Mucosa of rectum (tissue), 2 donors: ENCODE measurements around the gene LRRIQ4.

Experiments used
- H3K27ac ChIP-seq, 2 donors: one replicate each; pipeline ENCODE4 v1.7.0; 2013; ENCODE audit warnings: inconsistent platforms in 2 of 2, low read depth in 2 of 2, low read length in 2 of 2
- H3K27me3 ChIP-seq, 2 donors: one replicate each; pipeline ENCODE4 v1.7.0; 2013; ENCODE audit warnings: low read length in 2 of 2; ENCODE audit not compliant: control insufficient read depth in 2 of 2, insufficient read depth in 2 of 2
- H3K36me3 ChIP-seq, 2 donors: one replicate each; pipeline ENCODE4 v1.7.0; 2013; ENCODE audit warnings: low read length in 2 of 2; ENCODE audit not compliant: control insufficient read depth in 2 of 2, insufficient read depth in 2 of 2
- H3K4me1 ChIP-seq, 2 donors: one replicate each; pipeline ENCODE4 v1.7.0; 2013; ENCODE audit warnings: low read length in 2 of 2, mild to moderate bottlenecking in 1 of 2; ENCODE audit not compliant: control insufficient read depth in 2 of 2, insufficient read depth in 2 of 2
- H3K4me3 ChIP-seq, 2 donors: one replicate each; pipeline ENCODE4 v1.7.0; 2013; ENCODE audit warnings: low read length in 2 of 2
- H3K9ac ChIP-seq, 2 donors: one replicate each; pipeline ENCODE4 v1.7.0; 2013; ENCODE audit warnings: low read length in 2 of 2, low read depth in 1 of 2, mild to moderate bottlenecking in 1 of 2
- H3K9me3 ChIP-seq, 2 donors: one replicate each; pipeline ENCODE4 v1.7.0; 2013; ENCODE audit warnings: low read length in 2 of 2; ENCODE audit not compliant: control insufficient read depth in 2 of 2
- donor health status: healthy.
- donor health status: Normal muscosa, but diverticular disease.

Gene LRRIQ4

DNA sequence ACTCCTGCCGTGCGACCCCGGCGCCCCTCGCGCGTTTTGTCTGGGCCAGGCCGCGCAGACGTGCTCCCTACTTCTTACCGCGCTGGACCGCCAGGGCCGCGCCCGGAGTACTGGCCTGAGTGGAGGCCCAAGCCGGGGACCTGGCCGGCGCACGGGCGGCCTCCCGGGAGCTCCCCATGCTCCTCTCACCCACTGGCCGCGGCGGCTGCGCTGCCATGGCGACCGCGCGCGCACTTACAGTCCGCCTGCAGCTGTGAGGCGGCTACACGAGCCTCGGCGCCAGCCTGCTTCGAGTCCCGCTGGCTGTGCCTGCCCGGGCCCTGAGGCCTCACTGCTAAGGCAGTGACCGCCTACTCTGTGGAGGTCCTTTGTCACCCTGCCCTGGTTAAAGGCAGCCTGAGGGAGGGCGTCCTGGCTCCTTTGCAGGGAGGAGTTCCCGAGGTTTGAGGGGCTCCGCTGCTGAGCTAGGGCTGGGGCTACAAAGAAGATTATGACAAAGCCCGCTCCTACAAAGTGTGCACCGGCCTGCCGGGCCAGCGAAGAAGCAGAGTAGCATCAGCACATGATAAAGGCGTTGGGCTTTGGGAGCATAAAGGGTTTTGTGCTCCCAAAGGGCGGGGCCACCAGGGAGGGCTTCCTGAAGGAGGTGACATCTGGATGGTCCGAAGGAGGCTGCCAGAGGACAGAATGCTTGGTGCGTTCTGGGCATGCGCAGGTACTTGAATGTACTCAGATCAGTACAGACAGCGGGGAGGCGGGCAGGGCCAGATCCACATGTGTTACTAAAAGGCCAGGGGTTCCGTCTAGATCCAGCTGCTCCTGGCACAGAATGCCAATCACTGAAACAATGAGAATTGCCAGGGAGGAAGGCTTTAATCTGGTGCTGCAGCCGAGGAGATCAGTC is at the start of gene LRRIQ4, which contains the start of gene LRRC34:
Gene LRRIQ4 (plus strand): TSS at position 539 of the 904 bp plus-strand sequence. CDS start 9,052 bp downstream, outside the sequence.
Gene LRRC34 (minus strand): TSS at position 573 of the 904 bp plus-strand sequence. CDS start 356 bp downstream, at position 217.
- peak within 1 kb of the TSS; percentile 44 to 72 for H3K9ac ChIP-seq
- no peaks in the 10 kb centered on the region for H3K9me3 ChIP-seq

DNA sequence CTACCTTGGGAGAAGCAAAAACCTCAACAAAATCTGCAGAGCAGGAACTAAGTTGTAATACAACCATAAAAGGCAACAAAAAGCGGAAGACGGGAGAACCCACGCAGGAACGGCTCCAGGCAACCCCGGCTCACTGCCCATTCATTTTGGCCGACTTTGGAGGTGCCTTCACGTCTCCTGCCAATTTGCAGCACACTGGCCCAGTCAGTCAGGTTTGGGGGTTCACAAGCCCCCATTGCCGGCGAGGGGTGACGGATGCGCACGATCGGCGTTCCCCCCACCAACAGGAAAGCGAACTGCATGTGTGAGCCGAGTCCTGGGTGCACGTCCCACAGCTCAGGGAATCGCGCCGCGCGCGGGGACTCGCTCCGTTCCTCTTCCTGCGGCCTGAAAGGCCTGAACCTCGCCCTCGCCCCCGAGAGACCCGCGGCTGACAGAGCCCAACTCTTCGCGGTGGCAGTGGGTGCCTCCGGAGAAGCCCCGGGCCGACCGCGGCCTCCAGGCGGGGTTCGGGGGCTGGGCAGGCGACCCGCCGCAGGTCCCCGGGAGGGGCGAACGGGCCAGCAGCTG is 48.3 kb upstream of the LRRIQ4 start:
- Histone ChIP-seq H3K4me3 (peak overlapping the region; percentile 91 to 93), H3K9ac (peak overlapping the region; percentile 96 to 97), H3K9me3 (no peaks in the 10 kb centered on the region), H3K4me1 (no peaks in the 10 kb centered on the region), H3K36me3 (no peaks in the 10 kb centered on the region), H3K27ac (peak overlapping the region; percentile 94 to 96), H3K27me3 (no peaks in the 10 kb centered on the region)

More for the DNA sequence above, at the start of gene LRRIQ4, which contains the start of gene LRRC34:
- peak within 1 kb of the TSS; percentile 60 to 73 for H3K4me3 ChIP-seq
- H3K27ac ChIP-seq: peak within 1 kb of the TSS; percentile 53 to 57
- no peaks in the 10 kb centered on the region for H3K27me3 ChIP-seq
- peaks cover 3 to 10% of the 10 kb centered on the region in 2 donors for H3K4me1 ChIP-seq
- no peaks in the 10 kb centered on the region for H3K36me3 ChIP-seq

DNA sequence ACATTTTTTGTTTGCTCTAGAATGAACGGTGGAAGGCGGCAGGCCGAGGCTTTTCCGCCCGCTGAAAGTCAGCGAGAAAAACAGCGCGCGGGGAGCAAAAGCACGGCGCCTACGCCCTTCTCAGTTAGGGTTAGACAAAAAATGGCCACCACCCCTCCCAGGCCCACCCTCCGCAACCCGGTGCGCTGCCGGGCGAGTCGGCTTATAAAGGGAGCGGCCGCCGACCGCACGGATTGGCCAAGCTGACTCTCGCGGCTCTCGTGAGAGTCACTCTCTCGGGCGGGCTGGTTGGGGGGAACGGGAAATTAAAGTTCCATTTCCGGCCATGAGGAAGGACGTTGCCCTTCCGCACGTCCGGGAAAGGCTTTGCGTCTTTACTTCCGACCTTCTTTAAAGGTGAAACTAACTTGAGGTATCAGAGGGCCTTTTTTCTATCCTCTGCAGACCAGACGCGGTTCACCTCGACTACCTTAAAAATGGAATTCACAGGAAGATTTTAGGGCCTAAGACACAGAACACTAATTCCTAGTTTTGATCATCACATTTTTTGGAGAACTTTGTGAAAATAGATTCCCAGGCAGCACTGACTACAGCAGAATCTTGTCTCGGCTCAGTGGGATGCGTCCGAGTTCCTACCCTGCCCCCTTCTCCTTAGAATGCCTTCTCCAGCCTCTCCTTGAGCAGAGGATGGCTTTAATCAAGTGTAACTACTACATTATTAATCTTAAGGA is 47.6 kb upstream of the LRRIQ4 start, which contains the start of gene TERC:
Gene TERC (minus strand): TSS at position 179 of the 731 bp plus-strand sequence.
- Histone ChIP-seq H3K4me1 (peaks cover 0 to 3% of the 10 kb centered on the region in 2 donors), H3K36me3 (no peaks in the 10 kb centered on the region), H3K27me3 (no peaks in the 10 kb centered on the region), H3K9me3 (no peaks in the 10 kb centered on the region), H3K27ac (peak within 1 kb of the TSS; percentile 94 to 96), H3K9ac (peak within 1 kb of the TSS; percentile 96 to 97), H3K4me3 (peak within 1 kb of the TSS; percentile 91 to 93)

DNA sequence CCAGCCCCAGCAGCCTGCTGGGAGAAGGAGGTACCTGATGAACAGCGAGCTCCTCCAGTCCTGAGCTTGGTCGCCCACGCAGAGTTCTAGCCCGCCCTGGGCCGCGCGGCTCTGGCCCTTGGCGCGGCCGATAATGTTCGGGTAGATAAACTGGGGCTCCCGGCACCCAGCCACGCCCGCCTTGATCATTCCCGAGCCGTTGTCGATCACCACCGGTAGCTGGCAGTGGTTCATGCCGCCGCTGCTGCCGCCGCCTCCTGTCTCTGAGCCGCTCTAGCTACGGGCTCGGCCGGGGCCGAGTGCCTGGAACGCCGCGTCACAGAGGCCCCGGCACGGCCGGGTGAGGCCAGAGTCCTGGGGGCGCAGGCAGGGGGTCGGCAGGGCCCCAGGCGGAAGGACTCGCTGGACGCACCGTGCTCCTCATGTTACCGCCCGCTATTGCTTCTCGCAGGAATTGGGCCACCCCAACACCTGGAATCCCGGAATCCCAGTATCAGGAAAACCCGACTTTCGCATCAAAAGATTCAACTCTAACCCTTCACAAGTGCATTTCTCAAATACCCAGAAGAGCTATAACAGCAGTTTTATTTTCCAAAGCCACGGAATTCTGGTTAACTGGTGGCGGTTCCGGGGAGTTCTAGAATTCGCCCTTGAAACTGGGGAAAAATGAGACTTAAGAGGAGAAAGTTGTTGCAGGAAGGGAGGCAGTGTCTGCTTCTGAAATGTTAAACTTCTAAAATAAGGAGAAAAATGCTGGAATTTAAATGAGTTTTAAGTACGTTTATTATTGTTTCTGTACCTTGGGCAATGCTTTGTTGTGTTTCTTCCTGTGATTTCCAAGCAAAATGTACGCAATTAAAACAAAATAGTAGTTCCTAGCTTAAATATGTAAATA is 43.1 kb upstream of the LRRIQ4 start, which contains the start of gene ACTRT3:
Gene ACTRT3 (minus strand): TSS at position 275 of the 895 bp plus-strand sequence. CDS start 41 bp downstream, at position 234.
- peak within 1 kb of the TSS; percentile 82 to 89 for H3K4me3 ChIP-seq
- no peaks in the 10 kb centered on the region for H3K9me3 ChIP-seq
- H3K4me1 ChIP-seq: peaks cover 4 to 8% of the 10 kb centered on the region in 2 donors
- H3K27me3 ChIP-seq: no peaks in the 10 kb centered on the region
- H3K36me3 ChIP-seq: no peaks in the 10 kb centered on the region
- H3K27ac ChIP-seq: peak within 1 kb of the TSS; percentile 79 to 85
- H3K9ac ChIP-seq: peak within 1 kb of the TSS; percentile 77 to 84

DNA sequence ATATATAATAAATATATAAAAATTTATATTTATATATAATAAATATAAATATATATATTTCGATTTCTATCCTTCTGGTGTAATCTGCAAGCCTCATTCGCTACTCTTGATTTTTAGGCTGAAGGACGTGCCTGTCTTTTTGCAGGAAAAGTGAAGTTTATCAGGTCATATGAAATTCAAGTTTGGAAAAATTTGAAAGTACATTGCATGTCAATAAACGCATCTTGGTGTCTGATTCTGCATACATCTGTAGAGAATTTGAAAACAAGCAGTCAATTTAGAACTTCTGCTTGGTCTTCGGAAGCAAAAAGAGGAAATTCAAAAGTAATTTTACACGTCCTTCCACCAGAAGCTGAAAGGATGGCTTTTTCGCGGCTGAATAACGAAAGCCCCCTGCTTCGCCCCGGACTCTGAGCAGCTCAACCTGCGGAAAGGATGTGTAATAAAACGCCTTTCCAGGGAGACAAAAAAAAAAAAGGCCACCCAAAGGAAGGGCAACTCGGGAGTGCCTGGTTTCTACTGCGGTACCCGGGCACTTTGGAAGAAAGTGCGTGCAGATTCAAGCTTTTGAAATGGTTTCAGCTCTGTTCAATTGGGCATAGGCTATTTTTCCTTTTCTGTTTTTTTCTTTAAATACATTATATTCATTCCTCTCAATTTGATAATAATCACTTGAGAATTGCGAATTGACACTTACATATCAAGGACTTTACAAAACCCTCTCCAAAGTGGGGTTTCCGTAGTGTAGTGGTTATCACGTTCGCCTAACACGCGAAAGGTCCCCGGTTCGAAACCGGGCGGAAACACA is 41.0 kb upstream of the LRRIQ4 start:
- Histone ChIP-seq H3K4me1 (peaks cover 11 to 14% of the 10 kb centered on the region in 2 donors), H3K27ac (peak overlapping the region; percentile 99 to 100), H3K4me3 (peak overlapping the region; percentile 79 to 86), H3K9me3 (no peaks in the 10 kb centered on the region), H3K27me3 (no peaks in the 10 kb centered on the region), H3K36me3 (peaks cover 10 to 13% of the 10 kb centered on the region in 2 donors), H3K9ac (peak overlapping the region; percentile 95 to 99)

DNA sequence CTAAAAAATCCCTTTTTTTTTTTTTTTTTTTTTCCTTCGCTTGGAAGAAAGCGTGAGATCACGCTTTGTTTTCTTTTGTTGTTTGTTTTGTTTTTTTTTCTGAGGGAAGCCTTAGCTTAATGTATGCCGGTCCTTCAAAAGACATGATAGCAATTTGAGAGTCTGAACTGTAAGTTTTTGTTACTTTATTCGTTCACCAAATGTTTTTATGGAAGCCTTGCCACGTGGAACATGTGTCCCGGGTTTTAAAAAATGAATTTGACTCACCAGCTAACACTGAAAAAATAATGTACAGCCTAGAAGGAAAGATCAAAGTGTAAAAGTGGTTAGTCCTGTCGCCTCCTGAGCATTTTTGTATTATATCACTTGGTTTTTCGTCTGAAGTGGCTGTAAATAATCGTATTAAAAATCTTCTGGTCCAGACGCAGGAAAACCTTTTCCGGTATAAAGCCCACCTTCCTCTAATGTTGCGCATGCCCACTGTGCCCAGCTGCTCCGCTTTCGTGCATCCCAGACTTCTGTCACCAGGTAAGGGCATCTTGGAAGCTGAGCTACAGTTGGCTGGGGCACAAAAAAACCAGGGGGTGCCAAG is 40.3 kb upstream of the LRRIQ4 start:
- H3K4me3 ChIP-seq: peak overlapping the region; percentile 79 to 86
- H3K9ac ChIP-seq: peak overlapping the region; percentile 95 to 99
- H3K4me1 ChIP-seq: peaks cover 11 to 14% of the 10 kb centered on the region in 2 donors
- no peaks in the 10 kb centered on the region for H3K27me3 ChIP-seq
- peaks cover 13 to 19% of the 10 kb centered on the region in 2 donors for H3K36me3 ChIP-seq
- H3K9me3 ChIP-seq: no peaks in the 10 kb centered on the region
- H3K27ac ChIP-seq: peak overlapping the region; percentile 99 to 100

DNA sequence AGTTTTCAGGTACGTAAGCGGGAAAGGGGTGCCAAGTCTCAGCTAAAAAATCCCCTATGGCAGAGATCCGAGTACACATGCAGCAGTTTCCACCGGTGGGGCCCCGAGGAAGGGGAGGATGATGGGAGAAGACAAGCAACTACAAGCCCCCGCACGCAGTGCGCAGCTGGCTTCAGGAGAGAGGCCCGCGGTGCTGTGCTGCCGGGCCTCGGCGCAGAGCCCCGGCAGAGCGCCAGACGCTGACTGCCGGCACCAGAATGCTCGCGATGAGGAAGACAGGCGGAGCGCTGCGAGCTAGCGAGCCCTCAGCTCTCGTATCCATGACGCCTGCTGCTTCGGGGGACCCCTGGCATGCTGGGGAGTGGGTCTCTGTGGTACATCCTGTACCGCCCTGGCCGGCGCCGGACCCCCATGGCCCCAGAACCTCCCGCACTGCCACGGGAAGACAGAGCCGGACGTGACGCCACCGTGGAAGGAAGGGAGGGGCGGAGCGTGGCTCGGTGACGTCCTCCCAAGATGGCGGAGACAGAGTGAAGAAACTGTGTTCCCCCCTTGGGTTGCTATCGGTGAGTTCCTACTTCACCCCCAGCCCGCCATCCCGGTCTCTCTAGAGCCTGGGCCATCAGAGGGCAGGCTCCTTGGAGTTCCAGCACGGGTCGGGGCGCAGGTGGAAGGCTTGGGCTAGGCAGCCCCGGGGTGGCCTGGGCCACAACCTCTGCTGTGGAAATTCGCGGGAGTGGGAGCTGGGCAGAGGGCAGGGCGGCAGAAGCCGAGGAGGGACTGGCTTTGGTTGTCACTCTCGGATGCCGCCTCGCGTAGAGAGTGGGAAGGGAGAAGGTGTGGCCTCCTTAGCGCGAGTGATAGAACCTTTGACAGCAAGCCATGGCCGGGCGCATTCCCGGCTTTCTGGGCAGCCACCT is 39.5 kb upstream of the LRRIQ4 start, which contains the start of gene MYNN:
Gene MYNN (plus strand): TSS at position 500 of the 920 bp plus-strand sequence. CDS start 900 bp downstream, outside the sequence.
- Histone ChIP-seq H3K4me1 (peaks cover 11 to 14% of the 10 kb centered on the region in 2 donors), H3K9ac (peak within 1 kb of the TSS; percentile 95 to 99), H3K27ac (peak within 1 kb of the TSS; percentile 99 to 100)

More for the DNA sequence above, 39.5 kb upstream of the LRRIQ4 start, which contains the start of gene MYNN:
- Histone ChIP-seq H3K27me3 (no peaks in the 10 kb centered on the region), H3K36me3 (peaks cover 20 to 26% of the 10 kb centered on the region in 2 donors), H3K9me3 (no peaks in the 10 kb centered on the region), H3K4me3 (peak within 1 kb of the TSS; percentile 79 to 86)
